Smooth muscle cell (in vitro differentiated cells): ENCODE measurements around the gene WNT6. TPM values are rescaled to one million over a fixed set of nuclear protein-coding genes. Genes with fewer than 3 reads are reported as not detected.

Source experiments
- DNase-seq: peaks from one replicate; lab custom pipeline; 2025; ENCODE audit not compliant: unreplicated experiment; lab: John Stamatoyannopoulos, UW
- H2AFZ ChIP-seq: fragments of 200-600 bp; sonication (generic); 2 replicates; pipeline ENCODE4 v1.6.0; 2016; ENCODE audit warnings: antibody characterized with exemption, low read depth, mild to moderate bottlenecking
- H3F3A ChIP-seq: fragments of 200-600 bp; sonication (generic); 2 replicates; pipeline ENCODE4 v1.6.0; 2017; ENCODE audit warnings: antibody characterized with exemption, low read depth
- H3K27ac ChIP-seq: fragments of 200-600 bp; sonication (generic); 2 replicates; pipeline ENCODE4 v1.5.1; 2016; ENCODE audit warnings: low read depth, mild to moderate bottlenecking
- H3K27me3 ChIP-seq: fragments of 200-600 bp; sonication (generic); 2 replicates; pipeline ENCODE4 v1.6.1; 2016; ENCODE audit warnings: low read depth, mild to moderate bottlenecking
- H3K36me3 ChIP-seq: fragments of 200-600 bp; sonication (generic); 2 replicates; pipeline ENCODE4 v1.5.1; 2016; ENCODE audit warnings: low read depth
- H3K4me1 ChIP-seq: fragments of 200-600 bp; sonication (generic); 2 replicates; pipeline ENCODE4 v1.5.1; 2016; ENCODE audit warnings: low read depth
- H3K4me2 ChIP-seq: fragments of 200-600 bp; sonication (generic); 2 replicates; pipeline ENCODE4 v1.6.0; 2016; ENCODE audit warnings: mild to moderate bottlenecking
- H3K4me3 ChIP-seq: fragments of 200-600 bp; sonication (generic); 2 replicates; pipeline ENCODE4 v1.5.1; 2016; ENCODE audit warnings: mild to moderate bottlenecking
- H3K79me2 ChIP-seq: fragments of 200-600 bp; sonication (generic); 2 replicates; pipeline ENCODE4 v1.6.0; 2016; ENCODE audit warnings: low read depth, mild to moderate bottlenecking
- H3K9ac ChIP-seq: fragments of 200-600 bp; sonication (generic); 2 replicates; pipeline ENCODE4 v1.6.0; 2016; ENCODE audit warnings: low read depth
- H3K9me3 ChIP-seq: fragments of 200-600 bp; sonication (generic); replicated peaks from 2 replicates; pipeline ENCODE4 v1.5.1; 2016; ENCODE audit warnings: low read depth
- H4K20me1 ChIP-seq: fragments of 200-600 bp; sonication (generic); 2 replicates; pipeline ENCODE4 v1.6.0; 2016; ENCODE audit warnings: low read depth
- CTCF ChIP-seq: fragments of 200-600 bp; sonication (generic); IDR thresholded peaks from 2 replicates; pipeline ENCODE4 v1.5.1; 2017; ENCODE audit warnings: borderline replicate concordance, mild to moderate bottlenecking, antibody characterized with exemption; ENCODE audit not compliant: insufficient read depth, poor library complexity, severe bottlenecking
- WGBS: methylation state at CpG from one replicate; pipeline ENCODE4 v1.1.7; 2016; ENCODE audit warnings: low lambda C conversion rate; 5-methylcytosine and 5-hydroxymethylcytosine counted together
- polyA plus RNA-seq: library from polyadenylated mRNA; unstranded; fragments of >200 nt; fragmentation: Nextera tagmentation; extraction: Ambion mirVana; gene quantifications from 2 replicates; pipeline ENCODE4 v1.2.1, GENCODE V29; 2016
- total RNA-seq: library from RNA; depleted of rRNA; stranded (reverse); fragments of >200 nt; gene quantifications from 2 replicates; pipeline ENCODE4 v1.2.3, GENCODE V29; 2014

WNT6 gene
- total and polyA plus RNA-seq, 2 experiments from 2014 or later = 7.9 to 12.1 TPM

- peaks cover 26% of the 10 kb centered on the region for H3K4me1 ChIP-seq
- WGBS = 3% methylated on average over 29 of the region's 58 CpGs
- H3F3A ChIP-seq = no peaks in the 10 kb centered on the region
- H3K27ac ChIP-seq = no peak within 1 kb of the TSS
- H4K20me1 ChIP-seq = no peaks in the 10 kb centered on the region
- H2AFZ ChIP-seq = no peak within 1 kb of the TSS
- H3K36me3 ChIP-seq = no peaks in the 10 kb centered on the region
- no peak for DNase-seq
- TF ChIP-seq CTCF = no peak
- H3K9me3 ChIP-seq = no peaks in the 10 kb centered on the region
- peak within 1 kb of the TSS; percentile 87 for H3K4me2 ChIP-seq
- no peak within 1 kb of the TSS for H3K9ac ChIP-seq
- no peaks in the 10 kb centered on the region for H3K79me2 ChIP-seq
- H3K27me3 ChIP-seq = peaks cover 40% of the 10 kb centered on the region
- peak within 1 kb of the TSS; percentile 37 for H3K4me3 ChIP-seq
Observed at GRCh38 chr2:218880102-218880858, 20.7 kb downstream of the WNT6 start, which contains the start of gene WNT10A. WNT10A (plus strand) TSS chr2:218880852; CDS start chr2:218880996, 144 bp downstream.

- H3K4me2 ChIP-seq = peak overlapping the region; percentile 87
Observed at GRCh38 chr2:218880859-218881594, 21.4 kb downstream of the WNT6 start.

GRCh38 chr2:218881744-218882460 lies 22.3 kb downstream of the WNT6 start:
- Histone ChIP-seq H3K4me3 (no peak overlapping the region), H2AFZ (no peak overlapping the region), H3K4me1 (peaks cover 26% of the 10 kb centered on the region), H3F3A (no peaks in the 10 kb centered on the region), H3K79me2 (no peaks in the 10 kb centered on the region), H3K27ac (no peak overlapping the region), H3K9me3 (no peaks in the 10 kb centered on the region), H3K36me3 (no peaks in the 10 kb centered on the region), H3K27me3 (peaks cover 36% of the 10 kb centered on the region), H3K9ac (no peak overlapping the region), H4K20me1 (no peaks in the 10 kb centered on the region), H3K4me2 (no peak overlapping the region)
- no peak for DNase-seq
- WGBS = 77% methylated on average over 13 of the region's 13 CpGs
- TF ChIP-seq CTCF = no peak

More at GRCh38 chr2:218880859-218881594, 21.4 kb downstream of the WNT6 start:
- no peaks in the 10 kb centered on the region for H4K20me1 ChIP-seq
- no peak overlapping the region for H2AFZ ChIP-seq
- H3K36me3 ChIP-seq = no peaks in the 10 kb centered on the region
- peaks cover 26% of the 10 kb centered on the region for H3K4me1 ChIP-seq
- no peak overlapping the region for H3K27ac ChIP-seq
- H3F3A ChIP-seq = no peaks in the 10 kb centered on the region
- 15% methylated on average over 17 of the region's 24 CpGs for WGBS
- no peak for DNase-seq
- no peaks in the 10 kb centered on the region for H3K79me2 ChIP-seq
- H3K9me3 ChIP-seq = no peaks in the 10 kb centered on the region
- peaks cover 38% of the 10 kb centered on the region for H3K27me3 ChIP-seq
- no peak for TF ChIP-seq CTCF
- no peak overlapping the region for H3K9ac ChIP-seq
- H3K4me3 ChIP-seq = peak overlapping the region; percentile 37
